ENCODE data around the gene DLX5.
"Not testable (repeated sequence)": the region's sequence is repeated elsewhere in the genome, so short reads cannot be mapped to it uniquely, and the experiment has no call there.

DLX5 gene

DNA sequence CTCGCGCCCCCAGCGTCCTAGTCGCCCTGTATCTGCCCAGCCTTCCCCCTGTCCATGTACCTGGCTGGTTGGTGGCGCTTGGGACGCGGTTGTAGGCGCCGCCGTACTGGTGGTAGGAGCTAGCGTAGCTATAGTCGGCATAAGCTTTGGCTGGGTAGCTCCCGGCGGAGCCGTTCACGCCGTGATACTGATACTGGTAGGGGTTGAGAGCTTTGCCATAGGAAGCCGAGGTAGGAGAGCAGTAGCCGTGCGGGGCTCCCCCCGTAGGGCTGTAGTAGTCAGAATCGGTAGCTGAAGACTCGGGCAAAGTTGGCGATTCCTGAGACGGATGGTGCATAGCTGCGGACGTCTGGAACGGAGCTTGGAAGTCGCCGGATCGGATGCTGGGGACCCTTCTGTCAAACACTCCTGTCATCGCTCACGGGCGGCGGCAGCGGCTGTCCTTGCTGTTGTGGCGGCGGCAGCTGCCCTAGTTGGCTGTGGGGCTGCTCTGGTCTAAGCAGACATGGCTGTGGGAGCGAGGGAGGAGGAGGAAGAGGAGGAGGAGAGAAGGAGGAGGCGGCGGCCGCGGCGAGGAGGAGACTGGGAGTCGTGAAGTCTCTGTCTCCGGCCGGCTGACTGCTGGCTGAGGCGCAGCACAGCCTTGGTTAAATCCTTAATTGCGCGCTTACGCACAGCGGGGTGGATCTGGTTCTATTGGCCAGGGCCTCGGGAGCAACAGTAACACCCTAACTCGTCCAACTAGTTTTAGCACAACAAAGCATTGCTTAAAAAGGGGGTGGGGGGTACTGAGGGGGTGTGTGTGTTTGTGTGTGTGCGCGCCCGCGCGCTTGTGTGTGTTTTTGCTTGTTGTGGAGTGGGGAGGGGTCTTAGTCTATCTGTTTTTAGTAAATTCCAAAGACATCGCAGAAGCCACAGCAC is at the start of gene DLX5:
Gene DLX5 (minus strand): TSS at position 623 of the 921 bp plus-strand sequence. CDS start 208 bp downstream, at position 415.
- Mint-ChIP-seq H3K27me3 (peaks cover 88% of the 10 kb centered on the region), H3K4me1 (peaks cover 36% of the 10 kb centered on the region), H3K36me3 (no peaks in the 10 kb centered on the region), H3K4me3 (peak within 1 kb of the TSS; percentile 30), H3K27ac (no peak within 1 kb of the TSS), H3K9me3 (no peaks in the 10 kb centered on the region)
- ATAC-seq: no peak

GRCh38 chr7:97072025-97072424 is 47.4 kb upstream of the DLX5 start:
- H3K4me1 Mint-ChIP-seq, H3K27ac Mint-ChIP-seq, H3K36me3 Mint-ChIP-seq, H3K4me3 Mint-ChIP-seq, ATAC-seq, H3K9me3 Mint-ChIP-seq: not testable (repeated sequence)
- peaks cover 18% of the 10 kb centered on the region for H3K27me3 Mint-ChIP-seq

GRCh38 chr7:97064972-97065587 is 40.4 kb upstream of the DLX5 start:
- Mint-ChIP-seq H3K36me3 (no peaks in the 10 kb centered on the region), H3K27me3 (no peaks in the 10 kb centered on the region), H3K9me3 (no peaks in the 10 kb centered on the region), H3K4me3 (no peak overlapping the region), H3K27ac (no peak overlapping the region), H3K4me1 (no peaks in the 10 kb centered on the region)
- ATAC-seq: peak; percentile 74

- Mint-ChIP-seq H3K27ac (no peak overlapping the region), H3K4me1 (no peaks in the 10 kb centered on the region), H3K36me3 (no peaks in the 10 kb centered on the region), H3K27me3 (no peaks in the 10 kb centered on the region), H3K4me3 (no peak overlapping the region), H3K9me3 (peaks cover 10% of the 10 kb centered on the region)
- ATAC-seq: no peak
Measured at GRCh38 chr7:97064020-97064419, 39.4 kb upstream of the DLX5 start.

- no peak overlapping the region for H3K4me3 Mint-ChIP-seq
- no peaks in the 10 kb centered on the region for H3K9me3 Mint-ChIP-seq
- no peak for ATAC-seq
- H3K36me3 Mint-ChIP-seq: no peaks in the 10 kb centered on the region
- no peak overlapping the region for H3K27ac Mint-ChIP-seq
- peaks cover 41% of the 10 kb centered on the region for H3K27me3 Mint-ChIP-seq
- no peaks in the 10 kb centered on the region for H3K4me1 Mint-ChIP-seq
Measured at GRCh38 chr7:97043281-97043680, 18.6 kb upstream of the DLX5 start.

DNA sequence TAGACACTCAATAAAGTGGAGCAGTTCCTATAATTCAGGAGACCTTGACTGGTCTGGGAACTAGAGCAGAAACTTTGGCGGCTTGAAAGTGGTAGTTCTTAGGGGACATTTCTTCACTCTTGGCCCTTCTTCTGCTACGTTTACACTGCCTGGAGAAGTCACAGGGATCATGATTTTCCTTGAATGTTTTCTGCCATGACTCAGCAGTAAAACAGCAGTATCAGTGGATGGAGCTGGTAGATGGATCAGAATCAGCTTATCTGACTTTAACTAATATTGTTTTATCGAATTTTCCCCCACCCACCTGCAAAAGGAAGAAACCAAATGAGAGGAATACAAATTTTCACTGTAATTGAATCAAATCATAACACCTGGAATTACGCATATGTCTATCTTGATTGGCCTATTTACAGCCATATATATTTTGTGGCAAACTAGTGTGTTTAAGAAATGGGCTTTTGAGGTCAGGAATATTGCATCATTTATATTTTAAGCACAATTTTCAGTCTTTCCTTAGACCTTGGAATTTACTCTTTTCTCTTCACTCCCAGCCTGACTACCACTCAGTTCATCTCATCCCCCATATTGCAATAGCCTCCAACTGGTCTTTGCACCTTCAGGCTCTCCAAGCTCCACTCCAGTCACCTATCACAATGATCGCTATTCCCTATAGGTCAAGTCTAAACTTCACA is 14.9 kb upstream of the DLX5 start:
- ATAC-seq: no peak
- H3K4me3 Mint-ChIP-seq: no peak overlapping the region
- no peaks in the 10 kb centered on the region for H3K4me1 Mint-ChIP-seq
- H3K27ac Mint-ChIP-seq: no peak overlapping the region
- peaks cover 30% of the 10 kb centered on the region for H3K27me3 Mint-ChIP-seq
- H3K9me3 Mint-ChIP-seq: no peaks in the 10 kb centered on the region
- no peaks in the 10 kb centered on the region for H3K36me3 Mint-ChIP-seq

- ATAC-seq: peak; percentile 24
- not testable (repeated sequence) for H3K36me3 Mint-ChIP-seq, H3K27me3 Mint-ChIP-seq, H3K9me3 Mint-ChIP-seq, H3K27ac Mint-ChIP-seq, H3K4me1 Mint-ChIP-seq, H3K4me3 Mint-ChIP-seq
Measured at GRCh38 chr7:97034213-97034852, 9.7 kb upstream of the DLX5 start.

GRCh38 chr7:97027427-97028234 is 3.0 kb upstream of the DLX5 start:
- Mint-ChIP-seq H3K4me3 (peak overlapping the region; percentile 50), H3K36me3 (no peaks in the 10 kb centered on the region), H3K27me3 (peaks cover 64% of the 10 kb centered on the region), H3K9me3 (no peaks in the 10 kb centered on the region), H3K27ac (no peak overlapping the region), H3K4me1 (peaks cover 36% of the 10 kb centered on the region)
- peak; percentile 80 for ATAC-seq

DNA sequence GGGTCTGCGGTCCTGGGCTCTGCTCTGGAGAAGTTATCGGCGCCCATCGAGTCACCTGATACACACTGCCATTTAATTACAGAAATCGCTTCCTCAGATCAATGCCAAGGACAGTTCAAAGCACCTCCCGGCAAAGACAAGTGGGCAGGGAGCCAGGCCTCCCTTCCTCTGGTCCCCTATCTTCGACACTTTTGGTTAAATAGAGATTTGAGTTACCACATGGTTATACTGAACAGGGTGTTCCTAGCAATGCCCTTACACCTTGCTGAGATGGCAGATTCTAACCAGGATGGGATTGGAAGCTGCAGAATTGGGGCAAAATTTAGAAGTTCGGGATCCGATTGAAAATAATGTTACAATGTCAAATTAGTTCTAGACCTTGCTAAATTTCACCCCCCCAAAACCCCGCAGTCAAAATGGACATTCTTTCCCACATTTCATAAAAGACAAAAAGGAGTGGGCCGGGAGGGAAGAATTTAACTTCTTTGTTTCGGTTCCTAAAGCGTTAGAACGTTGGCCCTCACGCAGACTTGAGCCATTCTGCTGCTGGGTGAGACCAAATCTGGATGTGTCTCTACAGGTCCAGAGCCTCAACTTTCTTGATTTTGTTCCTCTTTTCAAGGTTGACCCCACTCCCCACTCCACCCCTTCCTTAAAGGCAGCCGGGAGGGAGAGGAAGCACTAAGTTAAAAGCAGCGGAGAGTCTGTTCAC is 2.2 kb upstream of the DLX5 start:
- Mint-ChIP-seq H3K9me3 (no peaks in the 10 kb centered on the region), H3K36me3 (no peaks in the 10 kb centered on the region), H3K27me3 (peaks cover 71% of the 10 kb centered on the region), H3K4me3 (peak overlapping the region; percentile 50), H3K4me1 (peaks cover 36% of the 10 kb centered on the region), H3K27ac (no peak overlapping the region)
- peak; percentile 20 for ATAC-seq

- H3K9me3 Mint-ChIP-seq: no peaks in the 10 kb centered on the region
- peaks cover 76% of the 10 kb centered on the region for H3K27me3 Mint-ChIP-seq
- H3K27ac Mint-ChIP-seq: no peak overlapping the region
- no peaks in the 10 kb centered on the region for H3K36me3 Mint-ChIP-seq
- H3K4me1 Mint-ChIP-seq: peaks cover 36% of the 10 kb centered on the region
- H3K4me3 Mint-ChIP-seq: peak overlapping the region; percentile 21
- no peak for ATAC-seq
Measured at GRCh38 chr7:97025983-97026714, 1.5 kb upstream of the DLX5 start.

DNA sequence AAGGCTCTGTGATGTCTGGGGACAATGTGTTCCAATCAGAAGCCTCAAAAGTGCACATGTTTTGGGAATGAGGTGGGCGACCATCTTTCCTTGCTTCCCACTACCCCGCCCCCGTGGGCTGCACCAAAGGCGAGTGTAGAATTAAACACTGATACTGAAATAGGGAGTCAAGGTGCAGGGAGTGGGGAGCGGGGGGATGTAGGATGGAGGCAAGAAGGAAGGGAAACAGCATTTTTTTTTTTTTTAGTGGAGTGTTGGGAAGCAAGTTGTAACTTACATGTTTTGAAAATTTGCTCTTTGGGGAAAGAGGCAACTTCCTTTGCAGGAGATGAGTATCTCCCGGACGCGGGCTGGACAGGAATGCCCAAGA is 484 bp upstream of the DLX5 start:
- H3K27ac Mint-ChIP-seq: no peak overlapping the region

GRCh38 chr7:97022491-97023306 is 1.9 kb downstream of the DLX5 start:
- Mint-ChIP-seq H3K36me3 (no peaks in the 10 kb centered on the region), H3K9me3 (no peaks in the 10 kb centered on the region), H3K27ac (no peak overlapping the region), H3K4me3 (no peak overlapping the region), H3K27me3 (peaks cover 94% of the 10 kb centered on the region), H3K4me1 (peaks cover 33% of the 10 kb centered on the region)
- no peak for ATAC-seq

More for the DNA sequence above, 484 bp upstream of the DLX5 start:
- Mint-ChIP-seq H3K27me3 (peaks cover 84% of the 10 kb centered on the region), H3K36me3 (no peaks in the 10 kb centered on the region), H3K4me1 (peaks cover 36% of the 10 kb centered on the region), H3K9me3 (no peaks in the 10 kb centered on the region), H3K4me3 (no peak overlapping the region)
- ATAC-seq: no peak

Data from stimulated activated memory B cell treated with anti-CD40 and anti-IgM and Interleukin-4, amounts not matched to agents 10 μg/mL and 1 μg/mL and 100 μg/mL, for 72 hours (primary cell).